WI38 (cell line): ENCODE data around the gene WDFY4.

Experiments
- H3K4me3 ChIP-seq: 2 replicates; pipeline ENCODE4 v1.5.1; 2011; ENCODE audit warnings: low read depth, mild to moderate bottlenecking, control low read depth, low read length
- TF ChIP-seq, protein P1 (sequence below): IDR thresholded peaks from 2 replicates; pipeline ENCODE4 v1.5.1; 2012; ENCODE audit warnings: low read depth, mild to moderate bottlenecking, control low read depth, low read length

Gene WDFY4

GRCh38 chr10:48737886-48738285 lies 53.2 kb downstream of the WDFY4 start:
- TF ChIP-seq, protein P1, sequence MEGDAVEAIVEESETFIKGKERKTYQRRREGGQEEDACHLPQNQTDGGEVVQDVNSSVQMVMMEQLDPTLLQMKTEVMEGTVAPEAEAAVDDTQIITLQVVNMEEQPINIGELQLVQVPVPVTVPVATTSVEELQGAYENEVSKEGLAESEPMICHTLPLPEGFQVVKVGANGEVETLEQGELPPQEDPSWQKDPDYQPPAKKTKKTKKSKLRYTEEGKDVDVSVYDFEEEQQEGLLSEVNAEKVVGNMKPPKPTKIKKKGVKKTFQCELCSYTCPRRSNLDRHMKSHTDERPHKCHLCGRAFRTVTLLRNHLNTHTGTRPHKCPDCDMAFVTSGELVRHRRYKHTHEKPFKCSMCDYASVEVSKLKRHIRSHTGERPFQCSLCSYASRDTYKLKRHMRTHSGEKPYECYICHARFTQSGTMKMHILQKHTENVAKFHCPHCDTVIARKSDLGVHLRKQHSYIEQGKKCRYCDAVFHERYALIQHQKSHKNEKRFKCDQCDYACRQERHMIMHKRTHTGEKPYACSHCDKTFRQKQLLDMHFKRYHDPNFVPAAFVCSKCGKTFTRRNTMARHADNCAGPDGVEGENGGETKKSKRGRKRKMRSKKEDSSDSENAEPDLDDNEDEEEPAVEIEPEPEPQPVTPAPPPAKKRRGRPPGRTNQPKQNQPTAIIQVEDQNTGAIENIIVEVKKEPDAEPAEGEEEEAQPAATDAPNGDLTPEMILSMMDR = no peak
- H3K4me3 ChIP-seq = no peak overlapping the region

- TF ChIP-seq, protein P1 = no peak
- no peak overlapping the region for H3K4me3 ChIP-seq
These were observed 54.5 kb downstream of the WDFY4 start for GRCh38 chr10:48739170-48739569.

- TF ChIP-seq, protein P1 = no peak
- H3K4me3 ChIP-seq = no peak overlapping the region
These were observed 55.5 kb downstream of the WDFY4 start for GRCh38 chr10:48740015-48740707.

GRCh38 chr10:48740988-48741387 lies 56.3 kb downstream of the WDFY4 start:
- H3K4me3 ChIP-seq = no peak overlapping the region
- TF ChIP-seq, protein P1 = no peak

DNA sequence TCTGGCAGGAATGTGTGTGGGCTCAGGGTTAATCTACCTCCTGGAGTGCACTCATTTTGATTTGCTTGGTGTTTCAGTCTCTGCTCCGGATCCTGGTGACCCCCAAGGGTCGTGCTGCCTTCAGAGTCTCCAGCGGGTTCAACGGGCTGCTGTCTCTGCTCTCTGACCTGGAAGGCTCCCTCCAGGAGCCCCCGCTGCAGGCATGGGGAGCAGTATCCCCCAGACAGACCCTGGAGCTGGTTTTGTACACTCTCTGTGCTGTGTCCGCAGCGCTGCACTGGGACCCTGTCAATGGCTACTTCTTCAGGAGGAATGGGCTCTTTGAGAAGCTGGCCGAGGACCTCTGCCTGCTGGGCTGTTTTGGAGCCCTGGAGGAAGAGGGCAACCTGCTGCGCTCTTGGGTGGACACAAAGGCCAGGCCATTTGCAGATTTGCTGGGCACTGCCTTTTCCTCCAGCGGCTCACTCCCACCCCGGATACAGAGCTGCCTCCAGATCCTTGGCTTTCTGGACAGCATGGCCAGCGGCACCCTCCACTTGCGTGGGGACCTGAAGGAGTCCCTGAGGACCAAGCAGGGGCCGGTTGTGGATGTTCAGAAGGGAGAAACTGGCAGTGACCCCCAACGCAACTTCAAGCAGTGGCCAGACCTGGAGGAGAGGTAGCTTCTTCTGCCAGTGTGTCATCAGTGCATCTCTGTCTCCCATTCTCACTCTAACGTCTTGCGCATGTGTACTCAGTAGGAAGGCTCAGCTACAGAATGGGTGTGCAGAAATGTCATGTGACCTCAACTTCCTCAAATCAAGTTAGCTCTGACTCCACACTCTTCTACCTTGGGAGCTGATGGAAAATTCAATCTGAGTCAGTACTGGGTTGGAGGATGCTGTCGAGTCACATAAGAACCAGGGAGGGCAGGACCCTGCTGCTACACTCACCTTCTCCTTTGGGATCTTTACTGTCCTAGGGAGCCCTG lies 58.5 kb downstream of the WDFY4 start:
- no peak overlapping the region for H3K4me3 ChIP-seq
- TF ChIP-seq, protein P1 = no peak

GRCh38 chr10:48744587-48744986 lies 59.9 kb downstream of the WDFY4 start:
- H3K4me3 ChIP-seq = no peak overlapping the region
- TF ChIP-seq, protein P1 = no peak
